Subcutaneous abdominal adipose tissue (tissue), 5 donors: ENCODE data around the gene PDZD7.
"Not testable (repeated sequence)": the region's sequence is repeated elsewhere in the genome, so short reads cannot be mapped to it uniquely, and the experiment has no call there.

Source experiments
- H3K27ac ChIP-seq: one replicate; pipeline ENCODE4 v1.7.0; 2013; ENCODE audit warnings: low read depth, mild to moderate bottlenecking, inconsistent platforms, low read length, moderate library complexity
- H3K27me3 ChIP-seq, 5 donors: one replicate each; pipeline ENCODE4 v1.7.0; 2013; ENCODE audit warnings: low read length in 5 of 5, inconsistent platforms in 1 of 5; ENCODE audit not compliant: control insufficient read depth in 5 of 5, insufficient read depth in 4 of 5
- H3K36me3 ChIP-seq, 5 donors: one replicate each; pipeline ENCODE4 v1.7.0; 2013; ENCODE audit warnings: low read length in 5 of 5; ENCODE audit not compliant: control insufficient read depth in 5 of 5, insufficient read depth in 5 of 5
- H3K4me1 ChIP-seq, 5 donors: one replicate each; pipeline ENCODE4 v1.7.0; 2013; ENCODE audit warnings: low read length in 5 of 5, mild to moderate bottlenecking in 3 of 5, moderate library complexity in 1 of 5; ENCODE audit not compliant: control insufficient read depth in 5 of 5, insufficient read depth in 5 of 5
- H3K4me3 ChIP-seq, 5 donors: one replicate each; pipeline ENCODE4 v1.7.0; 2013; ENCODE audit warnings: low read length in 5 of 5, low read depth in 1 of 5
- H3K9ac ChIP-seq, 5 donors: one replicate each; pipeline ENCODE4 v1.7.0; 2013; ENCODE audit warnings: low read length in 5 of 5, mild to moderate bottlenecking in 4 of 5, moderate library complexity in 3 of 5
- H3K9me3 ChIP-seq, 5 donors: one replicate each; pipeline ENCODE4 v1.7.0; 2013; ENCODE audit warnings: low read length in 5 of 5; ENCODE audit not compliant: control insufficient read depth in 5 of 5
- donor health status: healthy.
- donor health status: healthy.
- donor health status: healthy.
- donor health status: healthy.
- donor health status: healthy.

PDZD7 gene

DNA sequence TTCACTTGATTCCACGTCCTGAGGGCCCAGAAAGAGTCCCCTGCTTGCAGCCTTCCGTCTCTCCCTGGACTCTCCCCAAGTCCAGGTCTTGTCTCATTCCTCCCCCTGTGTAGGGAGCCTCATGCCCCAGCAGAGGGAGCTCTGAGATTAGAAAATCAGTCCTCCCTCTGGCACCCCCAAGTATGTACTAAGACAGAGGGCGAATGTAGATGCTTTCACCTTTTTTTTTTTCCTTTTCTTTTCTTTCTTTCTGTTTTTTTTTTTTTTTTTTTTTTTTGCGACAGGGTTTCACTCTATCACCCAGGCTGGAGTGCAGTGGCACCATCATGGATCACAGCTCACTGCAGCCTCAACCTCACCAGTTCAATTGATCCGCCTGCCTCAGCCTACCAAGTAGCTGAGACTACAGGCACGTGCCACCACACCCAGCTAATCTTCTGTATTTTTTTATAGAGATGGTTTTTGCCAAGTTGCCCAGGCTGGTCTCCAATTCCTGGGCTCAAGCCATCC lies 10.4 kb upstream of the PDZD7 start:
- no peaks in the 10 kb centered on the region for H3K9me3 ChIP-seq
- H3K4me3 ChIP-seq: no peak overlapping the region
- H3K27me3 ChIP-seq: peaks cover 0 to 3% (median 2%) of the 10 kb centered on the region in 5 donors
- peaks cover 11 to 20% (median 16%) of the 10 kb centered on the region in 5 donors for H3K4me1 ChIP-seq
- no peak overlapping the region for H3K9ac ChIP-seq
- H3K36me3 ChIP-seq: peaks cover 0 to 41% (median 39%) of the 10 kb centered on the region in 5 donors
- H3K27ac ChIP-seq: no peak overlapping the region

DNA sequence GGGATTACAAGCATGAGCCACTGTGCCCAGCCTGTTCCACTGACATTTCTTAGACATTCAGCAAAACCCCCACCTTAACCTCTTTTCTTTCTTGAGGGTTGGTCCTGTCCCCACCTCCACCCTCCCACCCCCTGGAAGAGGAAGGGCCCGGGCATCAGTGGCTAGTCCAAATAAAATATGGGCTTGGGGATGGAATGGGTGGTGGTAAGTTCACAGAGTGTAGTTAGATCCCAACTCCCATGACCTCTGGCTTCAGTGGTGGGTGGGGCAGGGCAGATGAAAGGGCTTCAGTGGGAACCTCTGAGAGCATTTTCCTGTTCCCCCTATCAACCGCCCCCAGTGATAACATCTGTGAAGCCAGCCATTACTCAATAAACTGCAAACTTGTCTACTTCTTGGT lies 9.9 kb upstream of the PDZD7 start:
- Histone ChIP-seq H3K4me1 (peaks cover 11 to 20% (median 16%) of the 10 kb centered on the region in 5 donors), H3K27ac (no peak overlapping the region)

DNA sequence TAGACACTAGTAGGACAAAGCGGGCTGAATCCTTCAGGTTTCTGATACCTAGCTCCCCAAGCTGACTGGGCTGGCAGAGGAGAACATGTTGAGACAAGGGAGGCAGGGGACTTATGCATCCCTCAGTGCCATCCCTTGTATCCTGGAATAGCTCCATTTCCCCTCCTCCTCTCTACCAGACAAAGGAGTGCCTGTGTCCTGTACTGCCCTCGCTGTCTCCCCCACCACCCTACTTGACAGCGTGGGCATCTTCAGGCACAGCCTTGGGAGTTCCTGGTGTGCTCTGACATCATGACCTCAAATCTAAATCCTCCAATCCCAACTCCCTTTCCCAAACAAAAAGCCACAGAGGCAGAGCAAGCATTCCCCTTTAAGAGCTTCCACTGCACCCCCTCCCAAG lies 9.1 kb upstream of the PDZD7 start:
- Histone ChIP-seq H3K27me3 (no peaks in the 10 kb centered on the region), H3K9me3 (no peaks in the 10 kb centered on the region), H3K4me3 (no peak overlapping the region), H3K27ac (no peak overlapping the region), H3K4me1 (peaks cover 11 to 20% (median 16%) of the 10 kb centered on the region in 5 donors), H3K36me3 (peaks cover 0 to 54% (median 51%) of the 10 kb centered on the region in 5 donors), H3K9ac (no peak overlapping the region)

More for the DNA sequence above, 9.9 kb upstream of the PDZD7 start:
- no peaks in the 10 kb centered on the region for H3K9me3 ChIP-seq
- peaks cover 0 to 46% (median 43%) of the 10 kb centered on the region in 5 donors for H3K36me3 ChIP-seq
- H3K27me3 ChIP-seq: peaks cover 0 to 3% (median 0%) of the 10 kb centered on the region in 5 donors
- no peak overlapping the region for H3K4me3 ChIP-seq
- no peak overlapping the region for H3K9ac ChIP-seq

DNA sequence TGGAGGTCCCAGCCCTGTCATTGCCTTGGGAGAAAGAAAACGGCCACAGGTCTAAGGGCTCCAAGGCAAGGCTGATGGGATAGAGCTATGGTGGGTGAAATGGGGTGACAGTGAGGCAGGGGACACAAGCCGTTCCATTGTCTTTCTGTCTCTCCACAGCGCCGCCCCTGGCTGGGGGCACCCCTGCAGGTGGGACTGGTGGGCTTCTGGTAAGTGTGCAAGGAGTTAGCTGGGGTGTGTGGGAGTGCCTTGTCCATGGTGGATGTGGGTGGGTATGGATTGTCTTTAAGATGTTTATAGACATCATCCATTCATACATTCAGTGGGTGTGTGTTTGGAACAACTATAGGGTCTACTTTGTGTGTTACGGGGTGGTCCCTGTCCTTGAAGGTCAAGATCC lies 7.6 kb upstream of the PDZD7 start:
- no peak overlapping the region for H3K4me3 ChIP-seq
- no peak overlapping the region for H3K9ac ChIP-seq
- peaks cover 10 to 19% (median 16%) of the 10 kb centered on the region in 5 donors for H3K4me1 ChIP-seq
- no peaks in the 10 kb centered on the region for H3K9me3 ChIP-seq
- H3K27me3 ChIP-seq: no peaks in the 10 kb centered on the region
- no peak overlapping the region for H3K27ac ChIP-seq
- H3K36me3 ChIP-seq: peaks cover 0 to 61% (median 56%) of the 10 kb centered on the region in 5 donors

DNA sequence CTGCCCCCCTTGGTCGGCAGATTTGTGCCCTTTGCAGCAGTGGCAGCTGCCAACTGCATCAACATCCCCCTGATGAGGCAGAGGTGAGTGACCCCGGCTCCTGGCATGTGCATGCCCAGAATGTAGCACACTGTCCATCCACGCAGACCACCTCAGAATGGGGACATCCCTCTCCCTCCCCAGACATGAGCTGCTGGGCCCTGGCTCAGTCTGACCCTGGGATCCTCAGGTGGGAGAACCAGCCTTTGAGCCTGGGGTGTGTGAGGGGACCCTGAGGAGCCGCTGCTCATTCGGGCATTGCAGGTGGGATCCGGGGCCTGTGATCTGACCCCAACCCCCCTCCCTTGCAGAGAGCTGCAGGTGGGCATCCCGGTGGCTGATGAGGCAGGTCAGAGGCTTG lies 5.8 kb upstream of the PDZD7 start:
- Histone ChIP-seq H3K36me3 (peaks cover 0 to 61% (median 56%) of the 10 kb centered on the region in 5 donors), H3K4me3 (no peak overlapping the region), H3K9me3 (no peaks in the 10 kb centered on the region), H3K27ac (no peak overlapping the region), H3K9ac (no peak overlapping the region), H3K27me3 (no peaks in the 10 kb centered on the region), H3K4me1 (peaks cover 2 to 22% (median 17%) of the 10 kb centered on the region in 5 donors)

DNA sequence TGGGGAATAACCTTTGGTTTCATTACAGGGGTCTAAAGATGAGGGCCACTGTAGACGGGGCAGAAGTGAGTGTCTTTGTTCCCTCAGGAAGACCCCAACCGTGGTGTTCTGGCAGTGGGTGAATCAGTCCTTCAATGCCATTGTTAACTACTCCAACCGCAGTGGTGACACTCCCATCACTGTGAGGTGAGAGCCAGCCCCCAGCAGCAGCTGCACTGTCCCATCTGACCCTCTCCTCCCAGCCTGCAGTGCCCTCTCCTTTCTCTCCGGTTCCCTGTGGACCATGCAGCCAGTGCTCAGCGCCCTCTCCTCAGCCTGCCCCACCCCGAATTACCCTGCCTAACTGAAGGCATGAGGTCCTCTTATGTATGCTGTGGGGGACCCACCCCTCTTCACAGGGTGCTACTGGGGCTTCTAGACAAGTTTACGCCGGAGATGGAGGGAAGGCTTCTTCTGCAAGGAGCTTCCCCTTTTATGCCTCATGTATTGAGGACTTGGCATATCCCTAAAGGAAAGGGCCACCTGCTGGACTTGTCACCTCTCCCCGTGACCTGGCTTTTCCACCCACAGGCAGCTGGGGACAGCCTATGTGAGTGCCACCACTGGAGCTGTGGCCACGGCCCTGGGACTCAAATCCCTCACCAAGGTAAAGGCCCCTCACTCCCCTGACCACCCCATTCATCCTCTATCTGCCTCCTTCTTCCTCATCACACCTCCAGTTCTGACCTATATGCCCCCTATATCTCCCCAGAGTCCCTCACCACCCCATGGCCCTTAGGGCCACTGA lies 5.2 kb upstream of the PDZD7 start:
- no peak overlapping the region for H3K27ac ChIP-seq

DNA sequence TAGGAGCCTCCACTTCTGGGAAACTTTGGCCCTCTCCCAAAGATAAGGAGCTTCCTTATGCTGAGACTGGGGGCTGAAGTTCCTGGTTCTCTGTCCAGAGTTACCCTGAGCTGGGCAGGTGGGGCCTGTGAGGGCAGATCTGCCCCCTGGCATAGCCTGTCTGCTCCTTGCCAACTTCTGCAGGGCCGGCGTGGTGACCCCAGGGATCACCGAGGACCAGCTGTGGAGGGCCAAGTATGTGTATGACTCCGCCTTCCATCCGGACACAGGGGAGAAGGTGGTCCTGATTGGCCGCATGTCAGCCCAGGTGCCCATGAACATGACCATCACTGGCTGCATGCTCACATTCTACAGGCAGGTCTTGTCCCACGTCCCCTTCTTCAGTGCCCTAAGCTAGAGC lies 4.4 kb upstream of the PDZD7 start:
- H3K4me3 ChIP-seq: no peak overlapping the region
- H3K36me3 ChIP-seq: peaks cover 0 to 59% (median 56%) of the 10 kb centered on the region in 5 donors
- H3K9ac ChIP-seq: no peak overlapping the region

More for the DNA sequence above, 5.2 kb upstream of the PDZD7 start:
- no peak overlapping the region for H3K9ac ChIP-seq
- H3K36me3 ChIP-seq: peaks cover 0 to 61% (median 56%) of the 10 kb centered on the region in 5 donors
- H3K9me3 ChIP-seq: no peaks in the 10 kb centered on the region
- H3K4me1 ChIP-seq: peaks cover 2 to 28% (median 22%) of the 10 kb centered on the region in 5 donors
- H3K27me3 ChIP-seq: no peaks in the 10 kb centered on the region
- no peak overlapping the region for H3K4me3 ChIP-seq

DNA sequence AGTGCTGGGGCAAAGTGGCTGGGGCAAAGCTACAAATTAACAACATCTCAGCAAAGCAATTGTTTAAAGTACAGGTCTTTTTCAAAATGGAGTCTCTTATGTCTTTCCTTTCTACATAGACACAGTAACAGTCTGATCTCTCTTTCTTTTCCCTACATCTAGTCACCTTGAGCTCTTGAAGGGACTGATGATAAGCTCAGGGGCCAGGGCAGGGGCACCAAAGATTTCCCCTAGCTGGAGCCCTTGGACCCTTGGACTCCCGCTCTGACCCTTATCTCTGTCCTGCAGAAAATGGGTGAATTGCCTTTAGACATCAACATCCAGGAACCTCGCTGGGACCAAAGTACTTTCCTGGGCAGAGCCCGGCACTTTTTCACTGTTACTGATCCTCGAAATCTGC lies 3.5 kb upstream of the PDZD7 start:
- H3K9ac ChIP-seq, H3K27ac ChIP-seq, H3K27me3 ChIP-seq, H3K9me3 ChIP-seq, H3K4me3 ChIP-seq: not testable (repeated sequence)
- peaks cover 0 to 50% (median 48%) of the 10 kb centered on the region in 5 donors for H3K36me3 ChIP-seq
- peaks cover 2 to 40% (median 26%) of the 10 kb centered on the region in 5 donors for H3K4me1 ChIP-seq

More for the DNA sequence above, 4.4 kb upstream of the PDZD7 start:
- Histone ChIP-seq H3K27ac (no peak overlapping the region), H3K4me1 (peaks cover 2 to 34% (median 26%) of the 10 kb centered on the region in 5 donors), H3K9me3 (no peaks in the 10 kb centered on the region), H3K27me3 (no peaks in the 10 kb centered on the region)

DNA sequence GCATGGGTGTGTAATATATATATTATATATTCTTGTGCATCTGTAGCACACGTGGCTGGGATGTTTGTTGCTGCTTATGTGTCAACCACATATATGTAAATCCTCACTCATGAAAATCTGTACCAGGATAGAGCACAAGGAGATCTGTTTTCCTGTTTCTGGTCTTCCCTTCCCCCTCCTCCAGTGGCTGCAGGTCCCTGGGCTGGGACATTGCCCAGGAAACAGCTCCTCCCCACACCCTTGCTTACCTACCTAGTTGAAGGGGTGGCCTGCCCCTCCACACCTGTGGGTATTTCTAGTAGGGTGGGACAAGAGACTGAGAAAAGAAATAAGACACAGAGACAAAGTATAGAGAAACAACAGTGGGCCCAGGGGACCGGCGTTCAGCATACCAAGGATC lies 2.3 kb upstream of the PDZD7 start:
- H3K4me3 ChIP-seq: peak overlapping the region; percentile 89 to 95 (median 91)
- peaks cover 0 to 39% (median 38%) of the 10 kb centered on the region in 5 donors for H3K36me3 ChIP-seq
- H3K27me3 ChIP-seq: no peaks in the 10 kb centered on the region
- peak overlapping the region in 1 of 5 donors; percentile 18 for H3K9ac ChIP-seq
- no peaks in the 10 kb centered on the region for H3K9me3 ChIP-seq
- H3K27ac ChIP-seq: peak overlapping the region; percentile 90
- peaks cover 2 to 51% (median 26%) of the 10 kb centered on the region in 5 donors for H3K4me1 ChIP-seq

DNA sequence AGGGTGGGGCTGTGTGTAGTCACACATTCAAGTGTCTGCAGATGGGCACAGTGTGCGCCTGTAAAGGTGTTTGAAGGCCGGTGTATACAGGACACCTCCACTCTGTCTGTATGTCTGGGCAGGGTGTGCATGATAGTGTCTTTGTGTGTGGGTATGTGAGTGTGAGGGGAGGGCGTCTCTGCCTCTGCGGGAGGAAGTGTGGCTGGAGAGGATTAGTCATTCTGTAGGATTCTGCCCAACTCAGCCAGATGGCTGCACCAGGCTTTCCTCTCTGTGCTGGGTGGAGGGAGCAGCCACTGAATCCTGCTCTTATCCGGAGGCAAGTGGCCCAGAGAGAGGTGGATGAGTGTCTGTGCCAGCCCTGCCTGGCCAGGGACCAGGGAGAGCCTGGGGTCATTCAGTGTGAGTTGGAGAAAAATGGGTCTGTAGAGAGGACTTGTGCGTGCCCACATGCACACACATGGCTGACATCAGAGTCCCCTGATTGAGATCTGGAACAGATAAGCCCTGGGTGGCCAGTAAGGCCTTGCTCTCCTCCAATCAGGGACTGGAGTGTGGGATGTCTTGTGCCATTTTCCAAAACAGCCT lies 1.8 kb upstream of the PDZD7 start:
- Histone ChIP-seq H3K4me1 (peaks cover 2 to 52% (median 26%) of the 10 kb centered on the region in 5 donors), H3K27ac (peak overlapping the region; percentile 90), H3K9me3 (no peaks in the 10 kb centered on the region), H3K9ac (peak overlapping the region; percentile 77 to 92 (median 88)), H3K36me3 (peaks cover 0 to 33% (median 32%) of the 10 kb centered on the region in 5 donors), H3K4me3 (peak overlapping the region; percentile 89 to 95 (median 91)), H3K27me3 (no peaks in the 10 kb centered on the region)
